Psoas muscle (tissue), 8 donors: ENCODE measurements around the gene FXYD5. TPM values are rescaled to one million over a fixed set of nuclear protein-coding genes. Genes with fewer than 3 reads are reported as not detected.
"Not testable (repeated sequence)": the region's sequence is repeated elsewhere in the genome, so short reads cannot be mapped to it uniquely, and the experiment has no call there.

Experiments
- ATAC-seq, 4 donors: fragments of 200-7000 bp; cut with Tn5 transposase; one replicate each; pipeline ENCODE4 v1.9.1; 2020; ENCODE audit warnings: moderate library complexity in 3 of 4, mild to moderate bottlenecking in 2 of 4
- DNase-seq, 2 donors: peaks; one replicate each; pipeline ENCODE4 v3.0.0-alpha.2; 2020
- H3K27ac ChIP-seq: fragments of 200-600 bp; one replicate; pipeline ENCODE4 v1.8.0; 2022
- H3K27me3 ChIP-seq, 3 donors: fragments of 200-600 bp in 1 of 3; one replicate each; pipeline versions ENCODE4 v1.6.1 to v1.8.0; 2013 to 2022; ENCODE audit warnings: low read length in 2 of 3, mild to moderate bottlenecking in 2 of 3, moderate library complexity in 1 of 3; ENCODE audit not compliant: insufficient read depth in 3 of 3
- H3K36me3 ChIP-seq, 2 donors: fragments of 200-600 bp in 1 of 2; one replicate each; pipeline versions ENCODE4 v1.6.1 to v1.8.0; 2013 to 2022; ENCODE audit warnings: low read depth in 1 of 2, mild to moderate bottlenecking in 1 of 2, moderate library complexity in 1 of 2; ENCODE audit not compliant: insufficient read depth in 1 of 2
- H3K4me1 ChIP-seq: fragments of 200-600 bp; one replicate; pipeline ENCODE4 v1.8.0; 2022
- H3K4me3 ChIP-seq: fragments of 200-600 bp; one replicate; pipeline ENCODE4 v1.8.0; 2022; ENCODE audit warnings: mild to moderate bottlenecking
- H3K9me3 ChIP-seq: fragments of 200-600 bp; one replicate; pipeline ENCODE4 v1.8.0; 2022
- CTCF ChIP-seq: fragments of 200-600 bp; IDR thresholded peaks from one replicate; pipeline ENCODE4 v1.8.0; 2022; ENCODE audit warnings: antibody characterized with exemption
- WGBS, 3 donors: extraction: QIAGEN DNeasy Blood & Tissue Kit; methylation state at CpG; one replicate each; pipeline versions ENCODE4 v1.1.6 to v1.1.7; 2013; 5-methylcytosine and 5-hydroxymethylcytosine counted together
- intact Hi-C, 2 donors: fragments of 100-400 bp; cut with DNase I; formaldehyde crosslinking; loops; one replicate each; pipeline versions ENCODE4 v1.11.0 to v1.14.2; 2022
- polyA plus RNA-seq, 3 donors: library from polyadenylated mRNA; stranded (reverse); fragments of 200-250 nt; gene quantifications; one replicate each; pipeline ENCODE4 v1.2.3, GENCODE V29; 2013
- total RNA-seq, 4 donors: library from RNA; stranded (reverse); fragmentation: NEBNext Ultra II Directional in 2 of 4; extraction: Animal tissue kit (Norgen Biotek cat#: 25700) in 2 of 4; gene quantifications; one replicate each; pipeline versions ENCODE4 v1.2.1 to v1.2.4, GENCODE V29; 2021 to 2023
- donor health status: healthy with polysubstance abuse.
- donor health status: DM: no; HTN: no; CAD: no; lungs with moderate emphysema.
- donor health status: Bipolar disorder and iron deficiency.
- donor health status: healthy.
- donor health status: DM: yes; HTN: yes; CAD: no.
- donor health status: DM: no; HTN: no; CAD: no.
- donor health status: DM: no; HTN: no; CAD: no.
- donor health status: DM: yes; HTN: yes; CAD: no.

FXYD5 gene
- total and polyA plus RNA-seq, 7 donors, result 6.4 to 19.1 (median 11.5) TPM

DNA sequence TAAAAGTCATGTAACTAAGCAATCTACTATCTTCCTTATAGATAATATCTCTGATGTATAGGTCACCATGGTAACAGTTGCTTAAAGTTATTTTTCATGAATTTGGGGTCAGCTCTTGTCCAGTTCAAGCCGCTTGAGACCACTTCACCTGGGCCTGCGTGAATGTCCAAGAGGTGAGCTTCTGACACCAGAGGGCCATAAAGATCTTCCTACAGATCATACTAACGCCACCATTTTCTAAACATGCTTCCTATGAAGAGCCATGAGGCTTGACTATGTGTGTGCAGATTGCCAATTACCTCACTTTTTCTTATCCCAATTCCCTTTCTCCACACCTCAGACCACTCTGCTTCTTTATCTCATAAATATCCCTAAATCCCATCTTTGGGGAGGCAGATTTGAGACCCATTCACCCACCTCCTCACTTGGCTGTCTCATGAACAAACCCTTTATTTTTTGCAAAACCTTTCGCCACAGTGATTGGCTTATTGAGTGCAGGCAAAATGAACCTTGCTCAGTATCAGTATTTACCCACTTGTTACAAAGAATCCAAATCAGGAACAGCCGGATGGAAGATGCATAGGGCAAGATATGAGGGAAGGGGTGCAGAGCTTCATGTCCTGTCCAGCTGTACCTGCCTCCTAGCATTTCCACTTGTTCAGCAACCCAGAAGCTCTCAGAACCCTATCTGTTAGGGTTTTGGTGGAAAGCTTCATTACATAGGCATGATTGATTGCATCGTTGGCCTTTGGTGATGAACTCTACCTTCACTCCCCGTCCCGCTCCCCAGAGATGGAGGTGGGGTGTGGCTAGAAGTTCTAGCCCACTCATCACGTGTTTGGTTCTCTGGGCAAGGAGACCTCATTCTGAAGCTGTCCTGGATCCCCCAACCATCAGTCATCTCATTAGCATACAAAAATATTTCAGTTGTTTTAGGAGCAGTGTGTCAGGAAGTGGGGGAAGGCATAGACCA is 39.8 kb downstream of the FXYD5 start:
- TF ChIP-seq CTCF, result no peak
- H3K9me3 ChIP-seq, result peaks cover 5% of the 10 kb centered on the region
- 68 to 70% (median 69%) methylated on average over 9 of the region's 9 CpGs for WGBS, 3 donors
- H3K4me1 ChIP-seq, result no peaks in the 10 kb centered on the region
- DNase-seq (no peak), ATAC-seq (no peak)
- no peaks in the 10 kb centered on the region for H3K36me3 ChIP-seq
- intact Hi-C loops, result no loop called here
- peaks cover 0 to 4% (median 2%) of the 10 kb centered on the region in 3 donors for H3K27me3 ChIP-seq
- no peak overlapping the region for H3K27ac ChIP-seq
- no peak overlapping the region for H3K4me3 ChIP-seq

- Histone ChIP-seq H3K9me3 (peaks cover 5% of the 10 kb centered on the region), H3K27ac (no peak overlapping the region), H3K4me3 (no peak overlapping the region), H3K4me1 (no peaks in the 10 kb centered on the region), H3K27me3 (peaks cover 0 to 4% (median 0%) of the 10 kb centered on the region in 3 donors), H3K36me3 (no peaks in the 10 kb centered on the region)
- intact Hi-C loops, result no loop called here
- no peak for DNase-seq
- no peak for ATAC-seq
- WGBS, 3 donors, result 54 to 66% (median 55%) methylated on average over 2 of the region's 2 CpGs
- no peak for TF ChIP-seq CTCF
Observed at GRCh38 chr19:35195830-35196229, 41.3 kb downstream of the FXYD5 start.

DNA sequence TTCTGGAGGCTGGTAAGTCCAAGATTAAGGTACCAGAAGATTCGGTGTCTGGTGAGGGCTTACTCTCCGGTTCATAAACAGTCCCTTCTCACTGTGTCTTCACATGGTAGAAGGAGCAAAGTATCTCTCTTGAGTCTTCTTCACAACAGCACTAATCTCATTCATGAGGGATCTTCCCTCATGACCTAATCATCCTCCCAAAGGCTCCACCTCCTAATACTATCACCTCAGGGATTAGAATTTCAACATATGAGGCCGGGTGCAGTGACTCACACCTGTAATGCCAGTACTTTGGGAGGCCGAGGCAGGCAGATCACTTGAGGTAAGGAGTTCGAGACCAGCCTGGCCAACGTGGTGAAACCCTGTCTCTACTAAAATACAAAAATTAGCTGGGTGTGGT is 42.3 kb downstream of the FXYD5 start:
- intact Hi-C loops, ATAC-seq, H3K27ac ChIP-seq, H3K4me3 ChIP-seq, DNase-seq, H3K9me3 ChIP-seq, H3K36me3 ChIP-seq, H3K4me1 ChIP-seq: not testable (repeated sequence)
- WGBS, 3 donors, result 75 to 81% (median 75%) methylated on average over 6 of the region's 6 CpGs
- H3K27me3 ChIP-seq, result peaks cover 0 to 10% (median 0%) of the 10 kb centered on the region in 3 donors

DNA sequence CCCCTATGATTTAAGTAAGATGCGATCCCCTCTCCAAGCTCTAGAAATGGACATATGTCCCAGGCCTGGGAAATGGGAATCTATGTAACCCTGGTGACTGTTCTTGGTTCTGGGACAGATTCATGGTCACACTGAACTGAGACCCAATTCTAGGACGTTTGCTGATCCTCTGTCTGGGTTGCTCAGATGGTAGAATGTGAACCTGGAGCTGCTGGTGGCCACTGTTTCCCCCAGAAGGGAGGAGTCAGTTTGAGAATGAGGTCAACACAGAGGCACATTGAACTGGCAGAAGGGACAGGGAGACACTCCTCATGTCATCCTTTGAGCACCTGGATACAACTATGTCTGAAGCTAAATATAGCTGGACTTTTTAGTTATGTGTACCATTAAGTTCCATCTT is 44.9 kb downstream of the FXYD5 start:
- intact Hi-C loops, result no loop called here
- 47 to 62% (median 58%) methylated on average over 2 of the region's 2 CpGs for WGBS, 3 donors
- no peak overlapping the region for H3K27ac ChIP-seq
- H3K27me3 ChIP-seq, result peaks cover 0 to 10% (median 0%) of the 10 kb centered on the region in 3 donors
- no peaks in the 10 kb centered on the region for H3K36me3 ChIP-seq
- no peak for TF ChIP-seq CTCF
- H3K4me3 ChIP-seq, result no peak overlapping the region
- no peaks in the 10 kb centered on the region for H3K4me1 ChIP-seq
- no peaks in the 10 kb centered on the region for H3K9me3 ChIP-seq
- no peak for ATAC-seq
- no peak for DNase-seq
